GM18511 (cell line): ENCODE data around the gene EIF2B4.

Experiments used
- ATAC-seq: cut with Tn5 transposase; IDR thresholded peaks from one replicate; pipeline ENCODE4 v1.9.1; 2021; ENCODE audit warnings: mild to moderate bottlenecking, moderate library complexity; ENCODE audit not compliant: unreplicated experiment

The EIF2B4 gene

DNA sequence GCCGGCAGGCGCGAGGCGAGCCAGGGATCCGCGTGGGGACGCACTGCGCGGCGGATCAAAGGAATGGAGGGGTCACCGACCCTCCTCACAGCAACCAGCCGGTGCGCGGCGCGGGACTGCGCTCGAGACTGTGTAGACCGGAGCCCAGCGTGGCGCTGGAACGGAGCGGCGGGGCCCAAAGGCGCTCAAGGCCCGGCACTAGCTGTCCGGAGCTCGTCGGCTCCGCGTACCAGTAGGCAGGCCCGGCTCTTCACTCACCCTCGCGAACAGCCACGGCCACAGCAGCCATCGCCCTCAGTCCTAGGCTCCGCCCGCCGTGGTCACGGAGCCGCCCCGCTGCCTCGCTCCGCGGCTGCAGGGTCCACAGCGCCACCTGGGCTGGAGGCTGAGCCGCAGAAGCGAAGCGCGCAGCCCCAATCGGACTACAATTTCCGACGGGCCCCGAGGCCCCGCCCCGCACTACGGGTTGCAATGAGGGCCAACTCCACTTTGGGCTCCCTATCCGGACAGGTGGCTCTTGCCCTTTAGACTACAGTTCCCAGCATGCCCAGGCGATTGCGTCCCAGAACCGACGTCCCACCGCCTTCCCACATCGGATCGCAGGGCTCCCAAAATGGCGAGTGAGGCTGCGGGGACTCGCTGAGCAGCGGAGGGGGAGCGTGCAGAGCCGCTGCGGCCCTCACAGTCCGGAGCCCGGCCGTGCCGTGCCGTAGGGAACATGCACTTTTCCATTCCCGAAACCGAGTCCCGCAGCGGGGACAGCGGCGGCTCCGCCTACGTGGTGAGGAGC is at the start of gene EIF2B4, which contains the start of gene SNX17:
Gene EIF2B4 (minus strand): TSS at position 313 of the 790 bp plus-strand sequence. CDS start 24 bp downstream, at position 289.
Gene SNX17 (plus strand): TSS at position 591 of the 790 bp plus-strand sequence. CDS start 128 bp downstream, at position 719.
- ATAC-seq, result peak; percentile 92

DNA sequence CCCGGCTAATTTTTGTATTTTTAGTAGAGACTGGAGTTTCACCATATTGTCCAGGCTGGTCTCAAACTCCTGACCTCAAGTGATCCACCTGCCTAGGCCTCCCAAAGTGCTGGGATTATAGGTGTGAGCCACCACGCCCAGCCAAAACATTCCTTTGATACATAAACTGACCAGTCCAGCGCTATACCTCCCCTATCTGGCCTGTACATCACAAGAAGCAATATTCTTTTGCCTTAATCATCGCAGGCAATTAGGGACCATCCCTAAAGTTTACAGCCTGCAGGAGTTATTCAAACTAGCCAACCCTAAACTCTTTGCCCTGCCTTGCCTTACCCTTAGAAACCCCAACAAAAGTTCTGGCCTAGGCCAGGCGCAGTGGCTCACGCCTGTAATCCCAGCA is 46.0 kb upstream of the EIF2B4 start:
- no peak for ATAC-seq

- no peak for ATAC-seq
These were observed 42.4 kb upstream of the EIF2B4 start for GRCh38 chr2:27412419-27413152.

DNA sequence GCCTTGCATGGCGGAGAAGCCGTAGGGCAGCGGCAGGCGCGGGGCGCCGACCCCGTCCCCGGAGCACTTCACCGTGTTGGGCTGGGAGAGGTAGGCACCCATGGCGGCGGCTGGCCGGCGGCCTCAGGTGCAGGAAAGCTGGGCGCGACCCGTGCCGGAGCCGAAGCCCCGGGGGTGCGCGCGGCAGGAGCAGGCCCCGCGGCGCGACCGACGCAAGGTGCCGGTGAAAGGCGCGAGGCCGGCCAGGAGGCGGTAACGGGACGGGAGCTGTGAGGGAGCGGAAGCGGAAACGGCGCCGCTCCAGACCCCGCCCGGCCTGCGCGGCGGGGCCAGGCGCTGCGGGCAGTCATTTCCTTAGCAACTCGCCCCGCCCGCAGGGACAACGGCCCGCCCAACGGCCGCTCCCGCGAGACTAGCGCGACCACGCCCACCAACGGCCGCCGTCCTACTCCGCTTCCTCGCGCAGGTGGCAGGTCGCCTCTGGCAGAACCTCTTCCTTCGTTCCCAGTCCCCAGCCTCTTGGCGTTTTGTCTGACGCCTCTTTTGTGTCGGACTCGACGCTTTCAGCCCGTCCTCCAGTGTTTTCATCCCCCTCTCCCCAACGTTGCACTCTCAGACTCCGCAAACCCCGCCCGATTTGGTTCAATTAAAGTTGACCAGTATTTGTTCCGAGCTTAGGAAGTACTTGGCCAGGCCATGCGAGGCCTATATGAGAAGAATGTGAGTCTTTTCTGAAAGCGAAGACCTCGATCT is 39.4 kb upstream of the EIF2B4 start, which contains the start of gene PPM1G:
Gene PPM1G (minus strand): TSS at position 271 of the 753 bp plus-strand sequence. CDS start 169 bp downstream, at position 102.
- ATAC-seq, result peak; percentile 95

DNA sequence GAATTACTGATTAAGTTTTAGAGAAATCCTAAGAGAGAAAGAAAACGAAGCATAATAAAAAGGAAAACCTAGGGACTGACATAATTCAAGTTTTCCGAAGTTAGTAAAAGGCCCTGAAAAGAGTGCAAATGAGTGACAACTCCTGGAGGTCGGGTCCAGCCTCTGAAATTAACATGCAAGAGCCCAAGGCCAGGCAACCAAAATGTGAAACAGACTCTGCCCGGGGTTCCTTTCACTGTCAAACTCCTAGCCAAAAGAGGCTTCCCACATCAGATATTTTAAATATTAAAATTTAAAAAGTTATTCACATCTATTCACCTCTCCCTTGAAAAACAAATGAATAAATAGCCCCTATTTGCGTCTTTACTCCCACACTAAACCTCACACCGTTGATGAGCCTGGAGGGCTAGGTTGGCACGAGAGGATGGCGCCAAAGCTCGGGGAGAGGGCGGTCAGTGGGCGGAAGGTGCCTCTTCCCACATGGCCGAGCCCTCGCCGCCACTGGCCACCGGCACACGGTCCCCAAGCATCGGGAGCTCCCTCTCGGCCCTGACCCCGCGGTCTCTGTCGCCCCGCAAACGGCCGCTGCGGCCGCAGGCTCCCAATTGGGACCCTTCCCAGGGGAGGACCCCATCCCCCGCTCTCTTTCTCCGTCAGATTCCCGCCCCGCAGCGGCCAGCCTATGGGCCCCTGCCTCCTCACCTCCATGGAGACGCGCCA is 38.6 kb upstream of the EIF2B4 start:
- peak; percentile 43 for ATAC-seq

DNA sequence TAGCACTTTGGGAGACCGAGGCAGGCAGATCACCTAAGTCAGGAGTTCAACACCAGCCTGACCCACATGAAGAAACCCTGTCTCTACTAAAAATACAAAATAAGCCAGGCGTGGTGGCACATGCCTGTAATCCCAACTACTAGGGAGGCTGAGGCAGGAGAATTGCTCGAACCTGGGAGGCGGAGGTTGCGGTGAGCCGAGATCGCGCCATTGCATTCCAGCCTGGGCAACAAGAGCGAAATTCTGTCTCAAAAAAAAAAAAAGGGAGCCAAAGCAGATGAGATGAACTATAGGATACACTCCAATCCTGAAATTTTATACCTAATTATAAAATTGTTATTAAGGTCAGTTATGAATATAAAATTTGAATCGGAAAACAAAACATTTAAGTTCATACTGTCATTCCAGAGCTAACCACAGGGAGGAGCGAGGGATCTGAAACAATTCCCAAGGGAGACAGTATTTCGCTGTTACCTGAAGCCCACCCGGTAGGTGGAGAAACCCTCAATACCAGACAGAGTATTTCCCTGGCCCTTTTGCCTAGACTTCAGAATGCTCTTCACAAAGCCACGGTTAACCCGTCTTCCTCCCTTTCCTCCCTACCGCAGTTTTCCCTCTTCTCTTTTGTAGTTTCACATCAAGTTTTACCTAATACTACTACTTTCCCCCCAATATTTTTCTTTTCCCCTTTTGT is 37.8 kb upstream of the EIF2B4 start:
- ATAC-seq, result no peak

DNA sequence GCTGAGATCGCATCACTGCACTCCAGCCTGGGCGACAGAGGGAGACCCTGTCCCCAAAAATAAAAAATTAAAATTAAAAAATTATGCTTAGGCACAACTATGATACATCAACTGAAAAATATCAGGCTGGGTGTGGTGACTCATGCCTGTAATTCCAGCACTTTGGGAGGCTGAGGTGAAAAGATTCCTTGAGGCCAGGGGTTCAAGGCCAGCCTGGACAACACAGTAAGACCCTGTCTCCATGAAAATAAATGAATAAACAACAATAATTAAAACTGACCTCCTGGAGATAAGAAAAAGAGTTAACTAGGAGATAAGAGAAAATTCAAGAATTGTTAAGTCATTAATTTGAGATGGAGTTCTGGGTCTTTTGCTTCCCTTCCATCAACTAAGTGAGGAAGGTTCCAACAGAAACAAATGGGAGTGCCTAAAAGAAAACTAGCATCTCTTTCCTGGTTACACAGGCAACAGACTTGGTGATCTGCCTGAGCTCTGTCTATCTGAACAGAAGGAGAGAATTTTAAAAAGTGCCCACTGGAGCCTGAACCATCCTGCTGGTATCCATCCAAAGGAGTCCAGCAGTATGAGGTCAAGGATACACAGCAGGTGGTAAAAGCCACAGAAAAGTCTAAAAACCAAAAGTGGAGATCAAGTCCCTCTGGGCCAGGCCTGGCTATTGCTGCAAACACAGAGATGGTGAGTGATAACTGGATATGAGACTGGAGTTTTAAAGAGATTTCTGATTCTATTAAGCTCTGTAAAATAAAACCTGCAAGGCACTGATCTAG is 30.4 kb upstream of the EIF2B4 start:
- no peak for ATAC-seq

DNA sequence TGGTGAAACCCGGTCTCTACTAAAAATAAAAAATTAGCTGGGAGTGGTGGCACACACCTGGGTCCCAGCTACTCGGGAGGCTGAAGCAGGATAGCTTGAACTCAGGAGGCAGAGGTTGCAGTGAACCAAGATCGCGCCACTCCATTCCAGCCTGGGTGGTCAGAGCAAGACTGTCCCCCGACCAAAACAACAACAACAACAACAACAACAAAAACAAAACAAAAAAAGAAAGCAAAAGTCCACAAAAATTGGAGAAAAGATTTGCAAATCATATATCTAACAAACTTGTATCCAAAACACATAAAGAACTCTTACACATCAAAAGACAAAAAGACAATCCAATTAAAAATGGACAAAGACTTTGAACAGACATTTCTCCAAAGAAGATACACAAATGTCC is 28.8 kb upstream of the EIF2B4 start:
- ATAC-seq, result no peak

- ATAC-seq, result no peak
These were observed 23.1 kb upstream of the EIF2B4 start for GRCh38 chr2:27393225-27393624.

DNA sequence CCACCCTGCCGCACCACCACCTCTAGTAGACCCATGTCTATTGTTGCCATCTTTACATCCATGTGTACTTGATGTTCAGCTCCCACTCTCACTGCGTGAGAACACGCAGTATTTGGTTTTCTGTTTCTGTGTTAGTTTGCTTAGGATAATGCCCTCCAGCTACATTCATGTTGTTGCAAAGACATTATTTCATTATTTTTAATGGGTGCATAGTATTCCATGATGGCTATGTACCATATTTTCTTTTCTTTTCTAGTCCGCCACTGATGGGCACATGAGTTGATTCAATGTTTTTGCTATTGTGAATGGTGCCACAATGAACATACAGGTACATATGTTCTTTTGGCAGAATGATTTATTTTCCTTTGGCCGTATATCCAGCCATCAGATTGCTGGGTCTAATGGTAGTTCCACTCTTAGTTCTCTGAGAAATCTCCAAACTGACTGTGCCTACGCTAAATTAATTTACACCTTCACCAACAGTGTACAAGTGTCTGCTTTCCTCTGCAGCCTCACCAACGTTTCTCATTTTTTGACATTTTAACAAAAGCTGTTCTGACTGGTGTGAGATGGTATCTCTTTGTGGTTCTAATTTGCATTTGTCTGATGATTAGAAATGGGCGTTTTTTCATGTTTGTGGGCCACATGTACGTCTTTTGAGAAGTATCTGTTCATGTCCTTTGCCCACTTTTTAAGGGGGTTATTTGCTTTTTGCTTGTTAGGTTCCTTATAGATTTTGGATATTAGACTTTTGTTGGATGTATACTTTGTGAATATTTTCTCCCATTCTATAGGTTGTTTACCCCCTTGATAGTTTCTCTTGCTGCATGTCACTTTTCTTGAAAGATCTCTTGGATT is 20.9 kb upstream of the EIF2B4 start:
- no peak for ATAC-seq

- no peak for ATAC-seq
These were observed 11.5 kb upstream of the EIF2B4 start for GRCh38 chr2:27381577-27382181.

- ATAC-seq, result peak; percentile 93
These were observed 10.7 kb upstream of the EIF2B4 start, which contains the start of gene ZNF513 for GRCh38 chr2:27380626-27381545. Gene ZNF513 (minus strand): TSS chr2:27380734. CDS start chr2:27380526, 208 bp downstream.

- ATAC-seq, result peak; percentile 49
These were observed 9.9 kb upstream of the EIF2B4 start for GRCh38 chr2:27379836-27380625.

- ATAC-seq, result no peak
These were observed 9.3 kb upstream of the EIF2B4 start for GRCh38 chr2:27379383-27379835.

GRCh38 chr2:27378809-27379290 is 8.7 kb upstream of the EIF2B4 start:
- ATAC-seq, result no peak
